ENCODE measurements around the gene DYRK1A. TPM values are rescaled to one million over a fixed set of nuclear protein-coding genes. Genes with fewer than 3 reads are reported as not detected.

DYRK1A gene
- total RNA-seq, 6 experiments from 2014 or later = 35.8 to 47.3 (median 42.5) TPM

DNA sequence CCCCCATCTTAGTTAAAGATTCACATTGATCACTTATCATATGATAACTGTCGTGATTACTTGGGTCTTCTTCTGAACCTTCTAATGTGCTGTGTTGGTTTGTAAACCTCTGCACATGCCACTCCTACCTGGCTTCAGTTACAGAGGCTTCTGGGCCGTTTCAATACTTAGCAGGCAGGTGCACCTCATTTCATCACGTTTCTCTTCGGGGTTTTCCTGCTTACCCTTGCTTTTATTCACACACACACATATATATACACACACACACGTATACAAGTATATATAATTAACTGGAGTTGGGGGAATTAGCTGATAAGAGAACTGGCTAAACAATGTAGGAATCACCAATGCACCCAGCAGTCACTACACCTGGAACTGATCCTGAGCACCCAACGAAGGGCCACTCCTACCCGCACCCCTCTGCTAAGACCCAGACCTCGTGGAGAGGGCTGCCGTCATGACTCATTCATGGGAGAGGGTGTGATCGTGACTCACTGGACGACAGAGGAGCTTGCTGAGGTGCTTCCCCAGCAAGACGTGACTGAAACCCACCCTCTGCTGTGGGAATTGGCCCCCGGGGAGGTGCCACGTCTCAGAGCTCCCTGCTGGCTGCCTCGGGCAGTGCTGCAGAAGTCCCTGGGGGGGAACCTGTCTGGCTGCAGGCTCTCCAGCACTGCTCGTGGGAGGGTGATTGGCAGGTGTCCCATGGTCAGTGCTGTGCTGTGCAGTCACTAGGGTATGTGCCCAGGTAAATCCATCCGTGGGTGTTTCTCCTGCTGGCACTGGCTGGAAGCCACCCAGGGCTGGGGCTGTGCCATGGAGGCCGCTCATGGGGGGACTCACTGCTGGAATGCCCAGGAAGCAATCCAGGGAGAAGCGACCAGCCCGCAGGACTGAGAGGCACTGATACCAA, 166.6 kb downstream of the DYRK1A start:
- no peak for DNase-seq

GRCh38 chr21:37534431-37534830, 167.9 kb downstream of the DYRK1A start:
- Mint-ChIP-seq H3K9me3 (peaks cover 19% of the 10 kb centered on the region), H3K36me3 (ENCODE audit: low read depth) (peaks cover 16% of the 10 kb centered on the region), H3K27ac (no peak overlapping the region), H3K27me3 (ENCODE audit: insufficient read depth) (peaks cover 15% of the 10 kb centered on the region), H3K4me1 (ENCODE audit: low read depth) (peaks cover 13% of the 10 kb centered on the region), H3K4me3 (no peak overlapping the region)
- no peak for DNase-seq
- no peak for TF ChIP-seq CTCF (IDR thresholded peaks at IDR 0.05)

More for the DNA sequence above, 166.6 kb downstream of the DYRK1A start:
- peaks cover 19% of the 10 kb centered on the region for H3K9me3 Mint-ChIP-seq
- H3K4me3 Mint-ChIP-seq = no peak overlapping the region
- H3K27me3 Mint-ChIP-seq (ENCODE audit: insufficient read depth) = peaks cover 15% of the 10 kb centered on the region
- TF ChIP-seq CTCF (IDR thresholded peaks at IDR 0.05) = no peak
- H3K36me3 Mint-ChIP-seq (ENCODE audit: low read depth) = peaks cover 16% of the 10 kb centered on the region
- H3K27ac Mint-ChIP-seq = no peak overlapping the region
- peaks cover 6% of the 10 kb centered on the region for H3K4me1 Mint-ChIP-seq (ENCODE audit: low read depth)

DNA sequence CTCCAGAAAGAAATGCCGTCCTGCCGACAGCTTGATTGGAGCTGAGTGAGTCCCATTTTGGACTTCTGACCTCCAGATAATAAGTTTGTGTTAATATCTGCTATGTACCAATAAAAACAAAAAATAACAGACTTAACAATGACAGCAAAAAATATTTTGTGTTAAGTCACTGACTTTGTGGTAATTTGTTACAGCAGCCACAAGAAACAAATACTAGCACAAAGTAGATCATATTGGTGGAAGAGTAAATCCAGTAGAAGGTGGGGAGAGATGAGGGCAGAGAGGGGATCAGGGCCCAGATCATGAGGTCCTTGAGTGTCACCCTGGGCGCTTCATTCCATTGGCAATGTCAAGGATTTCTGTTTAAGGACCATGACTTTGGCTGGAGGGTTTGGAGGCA, 168.6 kb downstream of the DYRK1A start:
- no peak for TF ChIP-seq CTCF (IDR thresholded peaks at IDR 0.05)
- Mint-ChIP-seq H3K36me3 (ENCODE audit: low read depth) (peaks cover 16% of the 10 kb centered on the region), H3K4me3 (no peak overlapping the region), H3K27ac (no peak overlapping the region), H3K27me3 (ENCODE audit: insufficient read depth) (peaks cover 13% of the 10 kb centered on the region), H3K9me3 (peaks cover 19% of the 10 kb centered on the region), H3K4me1 (ENCODE audit: low read depth) (peaks cover 13% of the 10 kb centered on the region)
- no peak for DNase-seq

GRCh38 chr21:37535672-37536071, 169.1 kb downstream of the DYRK1A start:
- peaks cover 13% of the 10 kb centered on the region for H3K4me1 Mint-ChIP-seq (ENCODE audit: low read depth)
- H3K9me3 Mint-ChIP-seq = peaks cover 19% of the 10 kb centered on the region
- no peak for DNase-seq
- peaks cover 10% of the 10 kb centered on the region for H3K27me3 Mint-ChIP-seq (ENCODE audit: insufficient read depth)
- peaks cover 16% of the 10 kb centered on the region for H3K36me3 Mint-ChIP-seq (ENCODE audit: low read depth)
- no peak overlapping the region for H3K27ac Mint-ChIP-seq
- TF ChIP-seq CTCF (IDR thresholded peaks at IDR 0.05) = no peak
- no peak overlapping the region for H3K4me3 Mint-ChIP-seq

DNA sequence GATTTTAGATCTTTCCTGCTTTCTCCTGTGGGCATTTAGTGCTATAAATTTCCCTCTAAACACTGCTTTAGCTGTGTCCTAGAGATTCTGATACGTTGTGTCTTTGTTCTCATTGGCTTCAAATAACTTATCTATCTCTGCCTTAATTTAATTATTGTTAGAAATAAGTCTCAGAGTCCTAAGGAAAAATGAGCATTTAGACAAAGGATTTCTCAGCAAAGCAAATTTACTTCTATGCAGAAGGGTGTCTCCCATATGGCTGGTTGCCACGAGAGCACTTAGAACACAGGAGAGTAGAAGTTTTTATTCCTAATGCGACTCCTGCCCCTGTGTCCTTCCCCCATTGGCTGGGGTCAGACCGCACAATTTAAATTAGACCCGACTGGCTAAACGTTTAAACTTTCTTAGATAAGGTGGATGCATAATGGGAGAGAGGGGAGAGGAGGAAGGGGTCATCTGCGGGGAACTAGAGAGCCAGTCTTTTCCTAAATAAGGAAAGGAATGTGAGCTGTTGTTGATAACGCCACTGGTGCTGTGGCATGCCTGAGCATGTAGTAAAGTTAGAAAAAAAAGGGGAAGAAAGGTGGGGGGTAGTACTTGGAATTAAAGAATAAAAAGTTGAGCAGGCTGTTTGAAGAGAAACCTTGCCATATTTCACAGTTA, 170.2 kb downstream of the DYRK1A start:
- peaks cover 13% of the 10 kb centered on the region for H3K4me1 Mint-ChIP-seq (ENCODE audit: low read depth)
- peaks cover 19% of the 10 kb centered on the region for H3K9me3 Mint-ChIP-seq
- peaks cover 9% of the 10 kb centered on the region for H3K27me3 Mint-ChIP-seq (ENCODE audit: insufficient read depth)
- H3K36me3 Mint-ChIP-seq (ENCODE audit: low read depth) = peaks cover 16% of the 10 kb centered on the region
- no peak for DNase-seq
- H3K4me3 Mint-ChIP-seq = no peak overlapping the region
- no peak for TF ChIP-seq CTCF (IDR thresholded peaks at IDR 0.05)
- no peak overlapping the region for H3K27ac Mint-ChIP-seq

Data from HFFc6 (cell line).